Colonic mucosa (tissue), 4 donors: ENCODE results near the gene OXLD1. TPM values are rescaled to one million over a fixed set of nuclear protein-coding genes. Genes with fewer than 3 reads are reported as not detected.

ENCODE experiments used
- DNase-seq: peaks from one replicate; pipeline ENCODE4 v3.0.0-alpha.2; 2020
- H3K27ac ChIP-seq: fragments of 200-600 bp; one replicate; pipeline ENCODE4 v1.8.0; 2021
- H3K27me3 ChIP-seq: fragments of 200-600 bp; one replicate; pipeline ENCODE4 v1.8.0; 2021
- H3K36me3 ChIP-seq: fragments of 200-600 bp; one replicate; pipeline ENCODE4 v1.8.0; 2021
- H3K4me1 ChIP-seq: fragments of 200-600 bp; one replicate; pipeline ENCODE4 v1.8.0; 2021; ENCODE audit warnings: mild to moderate bottlenecking
- H3K4me3 ChIP-seq: fragments of 200-600 bp; one replicate; pipeline ENCODE4 v1.8.0; 2021
- H3K9ac ChIP-seq, 2 donors: one replicate each; pipeline ENCODE4 v1.7.0; 2013; ENCODE audit warnings: control low read depth in 2 of 2, low read depth in 2 of 2, low read length in 2 of 2
- H3K9me3 ChIP-seq: fragments of 200-600 bp; one replicate; pipeline ENCODE4 v1.8.0; 2021
- intact Hi-C: fragments of 100-400 bp; cut with DNase I; formaldehyde crosslinking; loops from one replicate; pipeline ENCODE4 v1.14.1; 2022
- total RNA-seq, 2 donors: library from RNA; stranded (reverse); fragmentation: NEBNext Ultra II Directional in 1 of 2; extraction: Animal tissue kit (Norgen Biotek cat#: 25700) in 1 of 2; gene quantifications; one replicate each; pipeline ENCODE4 v1.2.1, GENCODE V29; 2021
- TF ChIP-seq, protein P1 (sequence below): fragments of 200-600 bp; IDR thresholded peaks from one replicate; pipeline ENCODE4 v1.8.0; 2022; ENCODE audit warnings: antibody characterized with exemption, mild to moderate bottlenecking
- donor health status: healthy.
- donor health status: DM: no; HTN: no; CAD: no.
- donor health status: DM: no; HTN: no; CAD: no.

Gene OXLD1
- total RNA-seq, 2 donors from 2014 or later, result 21.7 to 42.8 TPM

DNA sequence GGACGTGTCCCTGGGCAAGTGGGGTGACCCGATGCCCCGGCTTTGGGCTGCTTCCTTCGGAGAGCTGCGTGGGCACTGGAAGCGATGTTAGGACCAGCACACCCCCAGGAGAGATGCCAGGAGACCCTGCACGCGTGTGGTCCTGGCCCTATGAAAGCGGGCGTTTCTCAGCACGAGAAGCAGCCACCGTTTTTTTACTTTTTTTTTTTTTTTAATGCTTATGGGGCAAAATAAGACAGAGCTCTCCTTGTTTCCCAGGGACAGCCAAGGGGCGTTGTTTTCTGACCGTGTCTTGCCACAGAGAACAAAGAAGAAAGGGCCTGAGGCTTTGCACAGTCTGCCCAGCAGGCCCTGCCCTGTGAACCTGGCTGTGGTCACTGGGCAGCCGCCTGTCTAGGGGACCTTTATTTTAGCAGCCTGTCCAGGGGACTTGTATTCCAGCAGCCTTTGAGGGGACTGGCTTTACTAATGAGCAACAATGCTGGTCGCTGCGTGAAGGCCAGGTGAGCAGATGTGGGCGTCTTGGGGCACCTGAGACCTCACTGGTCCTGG, 46.7 kb upstream of the OXLD1 start:
- Histone ChIP-seq H3K4me3 (peak overlapping the region; percentile 75), H3K4me1 (peaks cover 35% of the 10 kb centered on the region), H3K27ac (peak overlapping the region; percentile 48), H3K9ac (peak overlapping the region; percentile 78 to 86), H3K36me3 (no peaks in the 10 kb centered on the region), H3K27me3 (no peaks in the 10 kb centered on the region), H3K9me3 (no peaks in the 10 kb centered on the region)
- DNase-seq, result no peak
- TF ChIP-seq, protein P1, sequence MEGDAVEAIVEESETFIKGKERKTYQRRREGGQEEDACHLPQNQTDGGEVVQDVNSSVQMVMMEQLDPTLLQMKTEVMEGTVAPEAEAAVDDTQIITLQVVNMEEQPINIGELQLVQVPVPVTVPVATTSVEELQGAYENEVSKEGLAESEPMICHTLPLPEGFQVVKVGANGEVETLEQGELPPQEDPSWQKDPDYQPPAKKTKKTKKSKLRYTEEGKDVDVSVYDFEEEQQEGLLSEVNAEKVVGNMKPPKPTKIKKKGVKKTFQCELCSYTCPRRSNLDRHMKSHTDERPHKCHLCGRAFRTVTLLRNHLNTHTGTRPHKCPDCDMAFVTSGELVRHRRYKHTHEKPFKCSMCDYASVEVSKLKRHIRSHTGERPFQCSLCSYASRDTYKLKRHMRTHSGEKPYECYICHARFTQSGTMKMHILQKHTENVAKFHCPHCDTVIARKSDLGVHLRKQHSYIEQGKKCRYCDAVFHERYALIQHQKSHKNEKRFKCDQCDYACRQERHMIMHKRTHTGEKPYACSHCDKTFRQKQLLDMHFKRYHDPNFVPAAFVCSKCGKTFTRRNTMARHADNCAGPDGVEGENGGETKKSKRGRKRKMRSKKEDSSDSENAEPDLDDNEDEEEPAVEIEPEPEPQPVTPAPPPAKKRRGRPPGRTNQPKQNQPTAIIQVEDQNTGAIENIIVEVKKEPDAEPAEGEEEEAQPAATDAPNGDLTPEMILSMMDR, result no peak
- intact Hi-C loops, result no loop called here

DNA sequence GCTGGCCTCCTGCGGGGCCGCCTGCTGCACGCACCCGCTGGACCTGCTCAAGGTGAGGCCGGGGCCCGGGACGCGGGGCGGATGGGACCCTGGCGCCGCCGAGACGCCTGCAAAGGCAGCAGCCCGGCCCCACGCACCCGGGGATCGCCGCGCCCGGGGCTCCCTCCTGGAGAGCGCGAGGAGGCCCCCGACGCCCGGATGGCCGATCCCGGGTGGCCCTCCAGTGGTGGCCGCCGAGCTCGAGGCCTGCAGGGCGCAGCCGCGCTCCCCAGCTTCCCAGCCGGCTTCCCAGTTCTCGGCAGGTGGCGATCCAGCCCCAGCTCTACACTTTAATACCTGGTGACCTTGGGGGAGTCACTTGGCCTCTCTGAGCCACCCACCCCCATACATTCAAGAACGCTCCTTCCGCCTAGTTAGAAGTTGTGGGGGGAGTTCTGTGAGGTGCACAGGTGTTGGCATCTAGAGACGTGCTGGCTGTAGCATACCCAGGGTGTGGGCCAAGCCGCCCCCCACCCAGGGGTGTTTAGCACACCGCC, 46.1 kb upstream of the OXLD1 start:
- peak overlapping the region; percentile 48 for H3K27ac ChIP-seq
- intact Hi-C loops, result no loop called here
- peaks cover 35% of the 10 kb centered on the region for H3K4me1 ChIP-seq
- no peaks in the 10 kb centered on the region for H3K27me3 ChIP-seq
- H3K9ac ChIP-seq, result peak overlapping the region; percentile 78 to 86
- H3K36me3 ChIP-seq, result peaks cover under 1% of the 10 kb centered on the region
- H3K9me3 ChIP-seq, result no peaks in the 10 kb centered on the region
- TF ChIP-seq, protein P1, result no peak
- peak overlapping the region; percentile 75 for H3K4me3 ChIP-seq
- peak; percentile 38 for DNase-seq

DNA sequence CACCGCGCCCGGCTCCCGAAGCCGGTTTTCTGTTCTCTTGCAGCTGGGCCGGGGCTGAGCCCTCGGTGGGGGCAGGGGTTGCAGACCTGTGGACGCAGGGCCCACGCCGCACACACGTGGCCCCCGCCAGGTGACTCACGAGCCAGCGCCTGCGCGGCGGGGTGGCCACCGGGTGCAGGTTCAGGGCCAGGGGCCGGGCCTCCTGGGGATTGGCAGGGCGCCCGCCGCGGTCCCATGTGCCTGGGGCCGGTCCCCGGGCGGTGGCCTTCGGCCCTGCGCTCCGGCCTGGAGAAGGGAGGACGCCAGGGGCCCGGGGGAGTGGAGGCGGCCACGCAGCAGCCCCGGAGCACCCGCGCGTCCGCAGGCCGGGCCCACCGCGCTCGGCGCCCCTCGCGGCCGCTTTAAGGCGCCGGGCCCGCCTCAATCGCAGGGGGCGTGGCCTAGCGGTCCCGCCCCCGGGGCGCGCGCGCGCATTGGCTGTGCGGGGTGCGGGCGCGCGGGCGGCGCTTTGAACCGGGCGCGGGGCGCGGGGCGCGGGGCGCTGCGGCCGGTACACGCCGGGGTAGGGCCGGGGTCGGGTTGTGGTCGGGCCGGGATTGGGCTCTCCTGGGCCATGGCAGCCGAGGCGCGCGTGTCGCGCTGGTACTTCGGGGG, 45.5 kb upstream of the OXLD1 start, which contains the start of gene SLC25A10:
SLC25A10 (plus strand) TSS at position 471 of the 654 bp plus-strand sequence; CDS start at position 614, 143 bp downstream.
- Histone ChIP-seq H3K4me3 (peak within 1 kb of the TSS; percentile 75), H3K27me3 (no peaks in the 10 kb centered on the region), H3K27ac (peak within 1 kb of the TSS; percentile 68), H3K9ac (peak within 1 kb of the TSS; percentile 81 to 86), H3K4me1 (peaks cover 35% of the 10 kb centered on the region), H3K36me3 (peaks cover 7% of the 10 kb centered on the region), H3K9me3 (no peaks in the 10 kb centered on the region)
- intact Hi-C loops, result no loop called here
- TF ChIP-seq, protein P1, result no peak
- peak; percentile 87 for DNase-seq

GRCh38 chr17:81710514-81711308, 44.3 kb upstream of the OXLD1 start:
- Histone ChIP-seq H3K36me3 (peaks cover 9% of the 10 kb centered on the region), H3K4me1 (peaks cover 35% of the 10 kb centered on the region), H3K9ac (peak overlapping the region; percentile 69 to 81), H3K27ac (peak overlapping the region; percentile 68), H3K4me3 (peak overlapping the region; percentile 75), H3K27me3 (no peaks in the 10 kb centered on the region), H3K9me3 (no peaks in the 10 kb centered on the region)
- intact Hi-C loops, result no loop called here
- TF ChIP-seq, protein P1, result no peak
- peak; percentile 51 for DNase-seq

DNA sequence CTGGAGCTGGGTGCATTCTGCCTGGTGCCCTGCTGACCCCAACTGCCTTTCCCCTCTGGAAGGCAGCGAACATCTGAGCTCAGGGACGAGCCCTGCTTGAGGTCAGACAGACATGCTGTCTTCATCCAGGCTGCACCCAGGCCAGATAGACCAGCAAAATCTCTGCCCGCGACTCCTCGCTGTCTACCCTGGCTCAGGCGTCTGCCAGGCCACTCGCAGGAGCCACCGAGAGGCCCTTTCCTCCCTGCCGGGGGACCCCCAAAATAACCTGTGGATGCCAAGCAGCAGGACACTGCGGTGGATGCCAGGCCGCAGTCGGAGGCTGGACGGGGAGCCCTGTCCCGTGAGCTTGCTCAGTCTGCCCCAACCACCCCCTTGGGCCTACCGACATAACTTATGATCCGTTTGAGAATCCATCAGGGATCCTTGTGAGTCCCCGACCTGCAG, 42.4 kb upstream of the OXLD1 start:
- H3K27me3 ChIP-seq, result no peaks in the 10 kb centered on the region
- H3K4me3 ChIP-seq, result no peak overlapping the region
- no peaks in the 10 kb centered on the region for H3K9me3 ChIP-seq
- TF ChIP-seq, protein P1, result no peak
- H3K36me3 ChIP-seq, result peaks cover 9% of the 10 kb centered on the region
- no peak for DNase-seq
- H3K9ac ChIP-seq, result no peak overlapping the region
- no peak overlapping the region for H3K27ac ChIP-seq
- peaks cover 38% of the 10 kb centered on the region for H3K4me1 ChIP-seq
- intact Hi-C loops, result no loop called here
